Kidney (tissue), 14 donors: Measurements from ENCODE around the gene ARID3A. TPM values are rescaled to one million over a fixed set of nuclear protein-coding genes. Genes with fewer than 3 reads are reported as not detected.

Source experiments
- DNase-seq, 5 donors: peaks; one replicate each; pipeline ENCODE4 v3.0.0-alpha.2; 2013 to 2020
- FAIRE-seq: peaks from 2 replicates; lab custom pipeline; 2012; peaks lifted over from hg19 to GRCh38; lab: Jason Lieb, UNC
- H3K27ac ChIP-seq, 2 donors: one replicate each; pipeline ENCODE4 v1.7.0; 2013; ENCODE audit warnings: low read depth in 2 of 2, low read length in 2 of 2, inconsistent platforms in 1 of 2
- H3K27me3 ChIP-seq: one replicate; pipeline ENCODE4 v1.7.1; 2013; ENCODE audit warnings: low read length, inconsistent platforms; ENCODE audit not compliant: control insufficient read depth, insufficient read depth
- H3K36me3 ChIP-seq, 3 donors: one replicate each; pipeline versions ENCODE4 v1.7.0 to v1.7.1; 2013; ENCODE audit warnings: low read length in 3 of 3, control low read depth in 1 of 3, inconsistent platforms in 1 of 3; ENCODE audit not compliant: insufficient read depth in 3 of 3, control insufficient read depth in 2 of 3
- H3K4me1 ChIP-seq, 3 donors: one replicate each; pipeline versions ENCODE4 v1.7.0 to v1.7.1; 2013; ENCODE audit warnings: low read length in 3 of 3, inconsistent platforms in 1 of 3, low read depth in 1 of 3; ENCODE audit not compliant: control insufficient read depth in 2 of 3, insufficient read depth in 2 of 3
- H3K4me3 ChIP-seq, 3 donors: one replicate each; pipeline versions ENCODE4 v1.7.0 to v1.8.1; 2013; ENCODE audit warnings: low read length in 3 of 3, control low read depth in 1 of 3, inconsistent platforms in 1 of 3
- H3K9ac ChIP-seq, 3 donors: one replicate each; pipeline versions ENCODE4 v1.7.0 to v1.7.1; 2013; ENCODE audit warnings: low read length in 3 of 3, control low read depth in 1 of 3, inconsistent platforms in 1 of 3
- H3K9me3 ChIP-seq, 3 donors: one replicate each; pipeline versions ENCODE4 v1.7.0 to v1.7.1; 2013; ENCODE audit warnings: low read length in 3 of 3, control low read depth in 1 of 3, inconsistent platforms in 1 of 3; ENCODE audit not compliant: control insufficient read depth in 2 of 3, insufficient read depth in 1 of 3
- CTCF ChIP-seq: IDR thresholded peaks from 3 replicates; pipeline ENCODE4 v1.5.1; 2012; ENCODE audit warnings: mild to moderate bottlenecking, moderate library complexity, borderline replicate concordance; ENCODE audit not compliant: insufficient read depth; ENCODE audit errors: extremely low read depth
- intact Hi-C: fragments of 100-400 bp; cut with DNase I; formaldehyde crosslinking; loops from one replicate; pipeline ENCODE4 v1.11.1; 2022
- polyA plus RNA-seq: library from polyadenylated mRNA; stranded (reverse); fragments of 350-450 nt; fragmentation: Illumina TruSeq; extraction: RNeasy Lipid Tissue Mini Kit (QIAGEN cat#74804); gene quantifications from one replicate; pipeline ENCODE4 v1.2.3, GENCODE V29; 2014; ENCODE audit warnings: low read depth, low replicate concordance; ENCODE audit not compliant: insufficient read depth
- total RNA-seq: library from RNA; stranded (reverse); fragmentation: NEBNext Ultra II Directional; extraction: Animal tissue kit (Norgen Biotek cat#: 25700); gene quantifications from one replicate; pipeline ENCODE4 v1.2.1, GENCODE V29; 2021
- donor health status: control.
- donor health status: control.
- donor health status: control.
- donor health status: control.
- donor health status: control.
- donor health status: DM: yes; HTN: yes; CAD: no.
- donor health status: Normal renal cell carcinoma (clear cell type).

Gene ARID3A
- total and polyA plus RNA-seq, 2 donors from 2014 or later: 5.6 to 16.9 TPM

- Histone ChIP-seq H3K4me3 (no peak overlapping the region), H3K9ac (no peak overlapping the region), H3K9me3 (no peaks in the 10 kb centered on the region), H3K27me3 (peaks cover 3% of the 10 kb centered on the region), H3K4me1 (no peaks in the 10 kb centered on the region), H3K36me3 (no peaks in the 10 kb centered on the region), H3K27ac (no peak overlapping the region)
- DNase-seq (no peak), FAIRE-seq (no peak)
- intact Hi-C loops: no loop called here
- no peak for TF ChIP-seq CTCF
Measured at GRCh38 chr19:1004204-1004802, 78.5 kb downstream of the ARID3A start.

- DNase-seq: peak in 1 of 5 donors; percentile 79
- no peak for FAIRE-seq
Measured at GRCh38 chr19:1004803-1005664, 79.2 kb downstream of the ARID3A start.

GRCh38 chr19:1006711-1007398, 81.0 kb downstream of the ARID3A start:
- FAIRE-seq: no peak
- TF ChIP-seq CTCF: no peak
- intact Hi-C loops: no loop called here
- Histone ChIP-seq H3K9me3 (no peaks in the 10 kb centered on the region), H3K27me3 (no peaks in the 10 kb centered on the region), H3K4me3 (no peak overlapping the region), H3K4me1 (no peaks in the 10 kb centered on the region), H3K36me3 (no peaks in the 10 kb centered on the region), H3K27ac (no peak overlapping the region), H3K9ac (no peak overlapping the region)
- DNase-seq: no peak

More at GRCh38 chr19:1004803-1005664, 79.2 kb downstream of the ARID3A start:
- no peaks in the 10 kb centered on the region for H3K36me3 ChIP-seq
- H3K27me3 ChIP-seq: no peaks in the 10 kb centered on the region
- no peaks in the 10 kb centered on the region for H3K9me3 ChIP-seq
- intact Hi-C loops: no loop called here
- no peaks in the 10 kb centered on the region for H3K4me1 ChIP-seq
- no peak overlapping the region for H3K27ac ChIP-seq
- H3K9ac ChIP-seq: no peak overlapping the region
- no peak overlapping the region for H3K4me3 ChIP-seq
- TF ChIP-seq CTCF: no peak
